Measurements from ENCODE around the gene NLRC5.

DNA sequence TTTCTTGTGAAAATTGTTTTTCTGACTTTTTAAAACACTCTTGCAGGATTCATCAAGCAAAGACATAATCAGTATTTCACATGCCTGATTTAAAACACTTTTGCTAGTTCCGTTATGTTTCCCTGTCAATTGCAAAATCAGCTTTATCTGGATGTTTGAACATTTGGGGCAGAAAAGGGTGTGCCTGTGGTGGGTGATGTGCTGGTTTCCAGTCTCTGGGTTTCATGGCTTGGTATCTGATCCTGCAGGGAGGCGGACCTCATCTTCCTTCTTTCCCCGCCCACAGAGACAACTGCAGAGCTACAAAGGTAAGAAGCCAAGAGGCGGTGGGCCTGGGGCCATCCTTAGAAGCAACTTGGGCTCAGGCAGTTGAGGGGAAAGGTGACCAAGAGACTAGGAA is 41.8 kb downstream of the NLRC5 start:
- TF ChIP-seq, protein P1, sequence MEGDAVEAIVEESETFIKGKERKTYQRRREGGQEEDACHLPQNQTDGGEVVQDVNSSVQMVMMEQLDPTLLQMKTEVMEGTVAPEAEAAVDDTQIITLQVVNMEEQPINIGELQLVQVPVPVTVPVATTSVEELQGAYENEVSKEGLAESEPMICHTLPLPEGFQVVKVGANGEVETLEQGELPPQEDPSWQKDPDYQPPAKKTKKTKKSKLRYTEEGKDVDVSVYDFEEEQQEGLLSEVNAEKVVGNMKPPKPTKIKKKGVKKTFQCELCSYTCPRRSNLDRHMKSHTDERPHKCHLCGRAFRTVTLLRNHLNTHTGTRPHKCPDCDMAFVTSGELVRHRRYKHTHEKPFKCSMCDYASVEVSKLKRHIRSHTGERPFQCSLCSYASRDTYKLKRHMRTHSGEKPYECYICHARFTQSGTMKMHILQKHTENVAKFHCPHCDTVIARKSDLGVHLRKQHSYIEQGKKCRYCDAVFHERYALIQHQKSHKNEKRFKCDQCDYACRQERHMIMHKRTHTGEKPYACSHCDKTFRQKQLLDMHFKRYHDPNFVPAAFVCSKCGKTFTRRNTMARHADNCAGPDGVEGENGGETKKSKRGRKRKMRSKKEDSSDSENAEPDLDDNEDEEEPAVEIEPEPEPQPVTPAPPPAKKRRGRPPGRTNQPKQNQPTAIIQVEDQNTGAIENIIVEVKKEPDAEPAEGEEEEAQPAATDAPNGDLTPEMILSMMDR (IDR thresholded peaks at IDR 0.05; ENCODE audit: borderline replicate concordance, extremely low read depth, low read length, poor library complexity, severe bottlenecking), result no peak
- no peak for TF ChIP-seq EZH2 (IDR thresholded peaks at IDR 0.05; ENCODE audit: borderline replicate concordance, low read depth, low read length, severe bottlenecking)

Data from DND-41 (cell line).